H9 (cell line): Measurements from ENCODE around the gene WFDC1. TPM values are rescaled to one million over a fixed set of nuclear protein-coding genes. Genes with fewer than 3 reads are reported as not detected.

Source experiments
- DNase-seq: peaks from one replicate; pipeline ENCODE4 v3.0.0-alpha.2; 2017
- H2AFZ ChIP-seq: one replicate; pipeline ENCODE4 v1.6.1; 2013; ENCODE audit warnings: mild to moderate bottlenecking, low read length, control low read depth, moderate library complexity
- H2AK5ac ChIP-seq: 2 replicates; pipeline ENCODE4 v1.6.1; 2013; ENCODE audit warnings: low read length, control low read depth, mixed read lengths; ENCODE audit not compliant: insufficient read length
- H2BK120ac ChIP-seq: one replicate; pipeline ENCODE4 v1.6.1; 2013; ENCODE audit warnings: low read depth, mild to moderate bottlenecking, low read length, control low read depth, inconsistent platforms; ENCODE audit not compliant: poor library complexity, severe bottlenecking
- H2BK12ac ChIP-seq: 2 replicates; pipeline ENCODE4 v1.6.1; 2013; ENCODE audit warnings: low read length, control low read depth, mixed read lengths, low read depth; ENCODE audit not compliant: insufficient read length
- H2BK15ac ChIP-seq: 2 replicates; pipeline ENCODE4 v1.6.1; 2013; ENCODE audit warnings: low read depth, low read length, control low read depth
- H2BK20ac ChIP-seq: one replicate; pipeline ENCODE4 v1.6.1; 2013; ENCODE audit warnings: low read depth, mild to moderate bottlenecking, low read length, control low read depth, inconsistent platforms; ENCODE audit not compliant: poor library complexity, severe bottlenecking
- H2BK5ac ChIP-seq: 2 replicates; pipeline ENCODE4 v1.6.1; 2013; ENCODE audit warnings: low read length, control low read depth, mixed read lengths; ENCODE audit not compliant: insufficient read length
- H3K14ac ChIP-seq: 2 replicates; pipeline ENCODE4 v1.6.1; 2013; ENCODE audit warnings: low read length, control low read depth; ENCODE audit not compliant: insufficient read depth
- H3K18ac ChIP-seq: 2 replicates; pipeline ENCODE4 v1.6.1; 2013; ENCODE audit warnings: low read depth, mild to moderate bottlenecking, mixed read lengths, low read length, control low read depth; ENCODE audit not compliant: insufficient read length
- H3K23ac ChIP-seq: 2 replicates; pipeline ENCODE4 v1.6.1; 2013; ENCODE audit warnings: low read length, control low read depth, mixed read lengths, low read depth; ENCODE audit not compliant: insufficient read length
- H3K23me2 ChIP-seq: 2 replicates; pipeline ENCODE4 v1.6.1; 2013; ENCODE audit warnings: low read depth, mild to moderate bottlenecking, mixed read lengths, low read length, control low read depth; ENCODE audit not compliant: insufficient read length, poor library complexity, severe bottlenecking
- H3K27ac ChIP-seq: 2 replicates; pipeline ENCODE4 v1.5.1; 2013; ENCODE audit warnings: low read length, control low read depth, mixed read lengths, low read depth; ENCODE audit not compliant: insufficient read length
- H3K27me3 ChIP-seq: 2 replicates; pipeline ENCODE4 v1.6.1; 2013; ENCODE audit warnings: low read length, control low read depth, inconsistent platforms; ENCODE audit not compliant: insufficient read depth
- H3K4ac ChIP-seq: 2 replicates; pipeline ENCODE4 v1.6.1; 2013; ENCODE audit warnings: low read depth, mild to moderate bottlenecking, control low read depth, inconsistent platforms, low read length, moderate library complexity
- H3K4me1 ChIP-seq: 2 replicates; pipeline ENCODE4 v1.6.1; 2013; ENCODE audit warnings: low read length, control low read depth, inconsistent platforms; ENCODE audit not compliant: insufficient read depth
- H3K4me2 ChIP-seq: 2 replicates; pipeline ENCODE4 v1.6.1; 2013; ENCODE audit warnings: low read length, control low read depth, mixed read lengths; ENCODE audit not compliant: insufficient read length, insufficient read depth
- H3K56ac ChIP-seq: 2 replicates; pipeline ENCODE4 v1.6.1; 2013; ENCODE audit warnings: low read depth, mild to moderate bottlenecking, mixed read lengths, low read length, control low read depth; ENCODE audit not compliant: insufficient read length
- H3K79me1 ChIP-seq: 2 replicates; pipeline ENCODE4 v1.6.1; 2013; ENCODE audit warnings: low read depth, mild to moderate bottlenecking, moderate library complexity, low read length, control low read depth, inconsistent platforms; ENCODE audit not compliant: insufficient read depth, poor library complexity, severe bottlenecking
- H3K79me2 ChIP-seq: 2 replicates; pipeline ENCODE4 v1.6.1; 2013; ENCODE audit warnings: low read length, control low read depth, inconsistent platforms; ENCODE audit not compliant: insufficient read depth
- H3K9ac ChIP-seq: 2 replicates; pipeline ENCODE4 v1.6.1; 2013; ENCODE audit warnings: low read length, control low read depth, mixed read lengths; ENCODE audit not compliant: insufficient read length; ENCODE audit errors: extremely low read depth
- H3K9me3 ChIP-seq: one replicate; pipeline ENCODE4 v1.6.1; 2013; ENCODE audit warnings: low read depth, low read length, inconsistent platforms; ENCODE audit not compliant: control insufficient read depth
- H3T11ph ChIP-seq: one replicate; pipeline ENCODE4 v1.6.1; 2013; ENCODE audit warnings: mild to moderate bottlenecking, low read length, control low read depth, inconsistent platforms
- H4K20me1 ChIP-seq: one replicate; pipeline ENCODE4 v1.6.1; 2013; ENCODE audit not compliant: control insufficient read depth, insufficient read length, insufficient read depth
- H4K5ac ChIP-seq: 2 replicates; pipeline ENCODE4 v1.6.1; 2013; ENCODE audit warnings: low read depth, mild to moderate bottlenecking, mixed read lengths, low read length, control low read depth; ENCODE audit not compliant: insufficient read length
- H4K8ac ChIP-seq: replicated peaks from 2 replicates; pipeline ENCODE4 v1.6.1; 2013; ENCODE audit warnings: low read length, control low read depth, mixed read lengths, low read depth; ENCODE audit not compliant: insufficient read length
- H4K91ac ChIP-seq: 2 replicates; pipeline ENCODE4 v1.6.1; 2013; ENCODE audit warnings: low read depth, mild to moderate bottlenecking, moderate library complexity, mixed read lengths, low read length, control low read depth; ENCODE audit not compliant: insufficient read length
- H3K27ac Mint-ChIP-seq, 3 experiments: 2 replicates in 2 of 3; 3 replicates in 1 of 3; pipeline ENCODE4 v1.8.0; 2020 to 2021; ENCODE audit warnings: mixed read lengths in 3 of 3, mild to moderate bottlenecking in 1 of 3, moderate library complexity in 1 of 3
- H3K27me3 Mint-ChIP-seq: 2 replicates; pipeline ENCODE4 v1.8.0; 2021; ENCODE audit warnings: low read depth, mild to moderate bottlenecking, moderate library complexity, mixed read lengths
- H3K36me3 Mint-ChIP-seq, 3 experiments: 2 replicates in 2 of 3; 3 replicates in 1 of 3; pipeline ENCODE4 v1.8.0; 2020 to 2021; ENCODE audit warnings: low read depth in 3 of 3, mixed read lengths in 3 of 3; ENCODE audit not compliant: insufficient read depth in 1 of 3
- H3K4me1 Mint-ChIP-seq, 2 experiments: 2 replicates each; pipeline ENCODE4 v1.8.0; 2020; ENCODE audit warnings: mixed read lengths in 2 of 2
- H3K4me3 Mint-ChIP-seq, 2 experiments: 2 replicates in 1 of 2; 3 replicates in 1 of 2; pipeline ENCODE4 v1.8.0; 2020 to 2021; ENCODE audit warnings: mild to moderate bottlenecking in 2 of 2, mixed read lengths in 2 of 2, moderate library complexity in 1 of 2
- H3K9me3 Mint-ChIP-seq, 2 experiments: 2 replicates in 1 of 2; 3 replicates in 1 of 2; pipeline ENCODE4 v1.8.0; 2020; ENCODE audit warnings: mild to moderate bottlenecking in 2 of 2, mixed read lengths in 2 of 2, moderate library complexity in 1 of 2
- CTCF ChIP-seq: fragments of 200-600 bp; sonication (generic); conservative IDR thresholded peaks from 3 replicates; pipeline ENCODE4 v1.8.0; 2021; ENCODE audit warnings: antibody characterized with exemption, mild to moderate bottlenecking
- WGBS: extraction: QIAGEN DNeasy Blood & Tissue Kit; methylation state at CpG from one replicate; pipeline ENCODE4 v1.1.7; 2013; ENCODE audit warnings: missing lambda C conversion rate, low lambda C conversion rate, mixed read lengths; ENCODE audit not compliant: insufficient read length; ENCODE audit errors: extremely low coverage; 5-methylcytosine and 5-hydroxymethylcytosine counted together
- total RNA-seq: library from RNA; stranded (reverse); gene quantifications from 2 replicates; pipeline ENCODE4 v1.2.1, GENCODE V29; 2021

The WFDC1 gene
- total RNA-seq, 1 experiment from 2014 or later: 0.24 TPM

GRCh38 chr16:84362471-84362941 lies 67.8 kb downstream of the WFDC1 start:
- DNase-seq: peak; percentile 55
- Mint-ChIP-seq H3K4me1 (peaks cover 22 to 44% of the 10 kb centered on the region in 2 experiments), H3K4me3 (peak overlapping the region in 1 of 2 experiments; percentile 10; a peak in 1 of 5 replicates), H3K9me3 (no peaks in the 10 kb centered on the region), H3K27me3 (peaks cover 16% of the 10 kb centered on the region), H3K27ac (peak overlapping the region in 1 of 3 experiments; percentile 2; a peak in 1 of 7 replicates), H3K36me3 (no peaks in the 10 kb centered on the region)
- no peak for TF ChIP-seq CTCF
- Histone ChIP-seq H2AFZ (no peak overlapping the region), H4K91ac (no peak overlapping the region), H2BK15ac (no peak overlapping the region), H4K8ac (no peak overlapping the region), H3K4me2 (no peak overlapping the region), H2BK20ac (no peak overlapping the region), H3K4ac (no peak overlapping the region), H3K23me2 (no peaks in the 10 kb centered on the region), H3T11ph (no peak overlapping the region), H3K79me1 (no peaks in the 10 kb centered on the region), H3K56ac (no peak overlapping the region), H3K23ac (no peak overlapping the region), H2BK120ac (no peak overlapping the region), H2BK12ac (no peak overlapping the region), H4K20me1 (no peaks in the 10 kb centered on the region), H3K27ac (no peak overlapping the region), H2AK5ac (no peak overlapping the region), H3K18ac (no peak overlapping the region), H3K4me1 (no peaks in the 10 kb centered on the region; the same call in 1 of the 2 replicates), H3K27me3 (no peaks in the 10 kb centered on the region; the same call in 1 of the 2 replicates), H3K9ac (no peak overlapping the region), H4K5ac (no peak overlapping the region), H3K9me3 (no peaks in the 10 kb centered on the region), H3K14ac (no peak overlapping the region; the same call in 1 of the 2 replicates), H2BK5ac (no peak overlapping the region), H3K79me2 (no peaks in the 10 kb centered on the region)
- no CpG with 5 or more reads among the region's 13 CpGs for WGBS
